H1 (cell line): Measurements from ENCODE around the gene BCAS3. TPM values are rescaled to one million over a fixed set of nuclear protein-coding genes. Genes with fewer than 3 reads are reported as not detected.

Experiments
- CTCF ChIA-PET: fragments of 300-600 bp; sonication (Branson Sonifier 250); formaldehyde crosslinking; loops from one replicate; lab custom pipeline; 2021; ENCODE audit not compliant: partially characterized antibody; lab: Charles Lee
- POLR2A ChIA-PET: fragments of 300-600 bp; sonication (Branson Sonifier 250); formaldehyde crosslinking; loops from one replicate; lab custom pipeline; 2021; ENCODE audit warnings: inconsistent platforms; ENCODE audit not compliant: partially characterized antibody; lab: Charles Lee
- DNase-seq, 2 experiments: peaks; one replicate each; pipeline versions ENCODE4 v3.0.0 to v3.0.0-alpha.2; 2010 to 2022; ENCODE audit warnings: low spot score in 2 of 2, low read depth in 1 of 2, mixed read lengths in 1 of 2
- FAIRE-seq: peaks from 2 replicates; lab custom pipeline; 2011; peaks lifted over from hg19 to GRCh38; lab: Jason Lieb, UNC
- H2AFZ ChIP-seq: 2 replicates; pipeline ENCODE4 v1.8.1; 2012; ENCODE audit warnings: low read length, inconsistent platforms
- H2AK5ac ChIP-seq: 2 replicates; pipeline ENCODE4 v1.6.1; 2013; ENCODE audit warnings: low read depth, low read length
- H2BK120ac ChIP-seq: replicated peaks from 2 replicates; pipeline ENCODE3; 2013; ENCODE audit warnings: low read depth, low read length, inconsistent platforms
- H2BK12ac ChIP-seq: 2 replicates; pipeline ENCODE4 v1.6.1; 2013; ENCODE audit warnings: low read depth, low read length
- H2BK15ac ChIP-seq: 2 replicates; pipeline ENCODE4 v1.6.1; 2013; ENCODE audit warnings: low read length
- H2BK20ac ChIP-seq: 2 replicates; pipeline ENCODE4 v1.6.1; 2013; ENCODE audit warnings: low read length
- H2BK5ac ChIP-seq: 2 replicates; pipeline ENCODE4 v1.6.1; 2013; ENCODE audit warnings: low read depth, low read length
- H3K14ac ChIP-seq: 2 replicates; pipeline ENCODE4 v1.6.1; 2013; ENCODE audit warnings: inconsistent platforms; ENCODE audit not compliant: insufficient read length
- H3K18ac ChIP-seq: 2 replicates; pipeline ENCODE4 v1.6.1; 2013; ENCODE audit warnings: low read length; ENCODE audit errors: extremely low read depth
- H3K23ac ChIP-seq: 2 replicates; pipeline ENCODE4 v1.6.1; 2013; ENCODE audit warnings: inconsistent platforms; ENCODE audit not compliant: insufficient read length
- H3K23me2 ChIP-seq: 2 replicates; pipeline ENCODE4 v1.6.1; 2013; ENCODE audit warnings: low read depth, low read length
- H3K27ac ChIP-seq: 2 replicates; pipeline ENCODE4 v1.6.1; 2011; ENCODE audit warnings: low read depth, low read length, inconsistent platforms
- H3K27me3 ChIP-seq, 4 experiments: replicated peaks in 1 of 4; 1 replicate in 1 of 4; 2 replicates in 3 of 4; pipeline versions ENCODE4 v1.6.1 to v1.8.1; 2011 to 2013; ENCODE audit warnings: low read length in 3 of 4, mild to moderate bottlenecking in 3 of 4, inconsistent platforms in 2 of 4, mixed read lengths in 2 of 4, moderate library complexity in 1 of 4; ENCODE audit not compliant: control insufficient read depth in 3 of 4, insufficient read depth in 3 of 4; ENCODE audit errors: extremely low read depth in 1 of 4
- H3K36me3 ChIP-seq, 4 experiments: 2 replicates each; pipeline versions ENCODE4 v1.6.1 to v1.8.1; 2011 to 2013; ENCODE audit warnings: mild to moderate bottlenecking in 4 of 4, low read length in 3 of 4, moderate library complexity in 2 of 4, control low read depth in 1 of 4, inconsistent platforms in 1 of 4; ENCODE audit not compliant: insufficient read depth in 4 of 4, control insufficient read depth in 2 of 4
- H3K4ac ChIP-seq: replicated peaks from 2 replicates; pipeline ENCODE3; 2013; ENCODE audit warnings: low read length, low read depth, mixed read lengths, inconsistent platforms; ENCODE audit not compliant: insufficient read length
- H3K4me1 ChIP-seq, 4 experiments: replicated peaks in 1 of 4; 1 replicate in 1 of 4; 2 replicates in 3 of 4; pipeline versions ENCODE4 v1.6.1 to v1.8.1; 2011 to 2013; ENCODE audit warnings: low read length in 3 of 4, inconsistent platforms in 2 of 4, mixed read lengths in 1 of 4; ENCODE audit not compliant: insufficient read depth in 4 of 4, control insufficient read depth in 3 of 4
- H3K4me2 ChIP-seq, 2 experiments: 2 replicates each; pipeline versions ENCODE4 v1.6.1 to v1.8.1; 2011 to 2013; ENCODE audit warnings: low read depth in 2 of 2, low read length in 2 of 2, control low read depth in 1 of 2, inconsistent platforms in 1 of 2, mild to moderate bottlenecking in 1 of 2; ENCODE audit not compliant: insufficient read depth in 1 of 2
- H3K4me3 ChIP-seq, 4 experiments: fragments of 200-600, 300-600 bp in 1 of 4; sonication (generic), shearing (Covaris generic), sonication (Bioruptor Twin) in 1 of 4; 2 replicates each; pipeline versions ENCODE4 v1.5.1 to v1.8.1; 2011 to 2016; ENCODE audit warnings: low read length in 4 of 4, low read depth in 3 of 4, control low read depth in 2 of 4, inconsistent platforms in 2 of 4, mild to moderate bottlenecking in 2 of 4, mixed read lengths in 1 of 4, moderate library complexity in 1 of 4; ENCODE audit not compliant: insufficient read depth in 2 of 4; ENCODE audit errors: extremely low read depth in 1 of 4
- H3K56ac ChIP-seq: replicated peaks from 2 replicates; pipeline ENCODE3; 2013; ENCODE audit warnings: low read depth, mild to moderate bottlenecking, mixed read lengths, low read length, inconsistent platforms; ENCODE audit not compliant: insufficient read length
- H3K79me1 ChIP-seq: 2 replicates; pipeline ENCODE4 v1.6.1; 2013; ENCODE audit warnings: low read depth, low read length, control low read depth
- H3K79me2 ChIP-seq, 2 experiments: 2 replicates each; pipeline versions ENCODE4 v1.6.1 to v1.8.1; 2012 to 2013; ENCODE audit warnings: low read length in 2 of 2, mild to moderate bottlenecking in 2 of 2, inconsistent platforms in 1 of 2; ENCODE audit not compliant: insufficient read depth in 2 of 2, control insufficient read depth in 1 of 2
- H3K9ac ChIP-seq, 4 experiments: replicated peaks in 1 of 4; 1 replicate in 1 of 4; 2 replicates in 3 of 4; pipeline versions ENCODE4 v1.6.1 to v1.8.1; 2011 to 2013; ENCODE audit warnings: low read depth in 3 of 4, low read length in 3 of 4, control low read depth in 2 of 4, mild to moderate bottlenecking in 2 of 4, moderate library complexity in 2 of 4, inconsistent platforms in 1 of 4; ENCODE audit errors: extremely low read depth in 1 of 4
- H3K9me3 ChIP-seq, 2 experiments: 2 replicates each; pipeline versions ENCODE4 v1.6.1 to v1.8.1; 2012 to 2013; ENCODE audit warnings: mild to moderate bottlenecking in 2 of 2, moderate library complexity in 2 of 2, control low read depth in 1 of 2, inconsistent platforms in 1 of 2, low read depth in 1 of 2, low read length in 1 of 2, mixed read lengths in 1 of 2; ENCODE audit not compliant: insufficient read depth in 2 of 2
- H4K20me1 ChIP-seq, 2 experiments: replicated peaks in 1 of 2; 2 replicates each; pipeline versions ENCODE3 to v1.8.1; 2011 to 2013; ENCODE audit warnings: inconsistent platforms in 2 of 2, low read length in 2 of 2, mild to moderate bottlenecking in 1 of 2; ENCODE audit not compliant: insufficient read depth in 2 of 2, control insufficient read depth in 1 of 2
- H4K5ac ChIP-seq: 2 replicates; pipeline ENCODE4 v1.6.1; 2013; ENCODE audit warnings: low read length, low read depth, mixed read lengths, inconsistent platforms; ENCODE audit not compliant: insufficient read length
- H4K8ac ChIP-seq: 2 replicates; pipeline ENCODE4 v1.8.0; 2013; ENCODE audit warnings: mild to moderate bottlenecking, moderate library complexity, low read length, inconsistent platforms; ENCODE audit not compliant: insufficient read depth; ENCODE audit errors: extremely low read depth
- H4K91ac ChIP-seq: replicated peaks from 2 replicates; pipeline ENCODE3; 2013; ENCODE audit warnings: low read length, mixed read lengths, inconsistent platforms; ENCODE audit not compliant: insufficient read length
- ASH2L ChIP-seq: fragments of 200-600, 300-600 bp; sonication (generic); IDR thresholded peaks from one replicate; pipeline ENCODE4 v1.7.1; 2017; ENCODE audit warnings: low read length
- CBX8 ChIP-seq: fragments of 300-800, 300-1000 bp; sonication (generic); IDR thresholded peaks from 2 replicates; pipeline ENCODE4 v1.7.1; 2016; ENCODE audit warnings: low read depth, low read length, borderline replicate concordance
- EP300 ChIP-seq, 2 experiments: IDR thresholded peaks; 1 replicate in 1 of 2; 2 replicates in 1 of 2; pipeline ENCODE4 v1.6.1; 2011 to 2012; ENCODE audit warnings: low read depth in 2 of 2, low read length in 2 of 2, mild to moderate bottlenecking in 2 of 2, borderline replicate concordance in 1 of 2, inconsistent platforms in 1 of 2, moderate library complexity in 1 of 2
- HDAC6 ChIP-seq: IDR thresholded peaks from one replicate; pipeline ENCODE4 v1.7.1; 2012; ENCODE audit warnings: low read depth, mild to moderate bottlenecking, inconsistent platforms, low read length, moderate library complexity
- KDM4A ChIP-seq: IDR thresholded peaks from one replicate; pipeline ENCODE4 v1.7.1; 2012; ENCODE audit warnings: low read depth, mild to moderate bottlenecking, moderate library complexity, low read length, inconsistent platforms; ENCODE audit not compliant: severe bottlenecking
- PHF8 ChIP-seq: fragments of 200-600 bp; sonication (generic); conservative IDR thresholded peaks from 2 replicates; pipeline ENCODE4 v1.7.1; 2012; ENCODE audit warnings: low read depth, mild to moderate bottlenecking, inconsistent platforms, low read length, moderate library complexity
- POLR2A ChIP-seq, 2 experiments: IDR thresholded peaks; 1 replicate in 1 of 2; 2 replicates in 1 of 2; pipeline ENCODE4 v1.6.1; 2011; ENCODE audit warnings: low read depth in 2 of 2, low read length in 2 of 2, mild to moderate bottlenecking in 2 of 2; ENCODE audit errors: control extremely low read depth in 1 of 2
- POU5F1 ChIP-seq: IDR thresholded peaks from 2 replicates; pipeline ENCODE4 v1.6.1; 2011; ENCODE audit warnings: low read depth, mild to moderate bottlenecking, low read length, moderate library complexity
- RAD21 ChIP-seq, 2 experiments: IDR thresholded peaks in 1 of 2; conservative IDR thresholded peaks in 1 of 2; 2 replicates each; pipeline ENCODE4 v1.6.1; 2011; ENCODE audit warnings: low read depth in 2 of 2, low read length in 2 of 2, improper control_type of control experiment in 1 of 2, inconsistent platforms in 1 of 2, mild to moderate bottlenecking in 1 of 2, moderate library complexity in 1 of 2
- SIN3A ChIP-seq, 2 experiments: IDR thresholded peaks in 1 of 2; conservative IDR thresholded peaks in 1 of 2; 2 replicates each; pipeline ENCODE4 v1.6.1; 2011 to 2012; ENCODE audit warnings: low read length in 2 of 2, improper control_type of control experiment in 1 of 2, low read depth in 1 of 2, mild to moderate bottlenecking in 1 of 2
- SP4 ChIP-seq: IDR thresholded peaks from 2 replicates; pipeline ENCODE4 v1.6.1; 2012; ENCODE audit warnings: low read length, inconsistent platforms
- USF2 ChIP-seq: IDR thresholded peaks from 2 replicates; pipeline ENCODE4 v1.6.1; 2011; ENCODE audit warnings: low read length, improper control_type of control experiment
- polyA plus RNA-seq, 7 experiments: library from polyadenylated mRNA; depleted of rRNA in 3 of 7; stranded (reverse) in 5 of 7; unstranded in 2 of 7; fragments of >200 nt in 5 of 7; fragments of 200-250 nt in 2 of 7; gene quantifications; 1 replicate in 5 of 7; 2 replicates in 1 of 7; 4 replicates in 1 of 7; pipeline versions ENCODE4 v1.2.1 to v1.2.3, GENCODE V29; 2011 to 2013; ENCODE audit warnings: missing spikeins in 2 of 7, mixed read lengths in 2 of 7
- total RNA-seq: library from RNA; stranded (reverse); fragmentation: NEBNext Ultra II Directional; extraction: Animal tissue kit (Norgen Biotek cat#: 25700); gene quantifications from 2 replicates; pipeline ENCODE4 v1.2.1, GENCODE V29; 2021
- TF ChIP-seq, protein P1 (sequence below): IDR thresholded peaks from 2 replicates; pipeline ENCODE4 v1.6.1; 2012; ENCODE audit warnings: inconsistent platforms

BCAS3 gene
- total and polyA plus RNA-seq, 2 of the 8 experiments (the other 6 are each of a cell fraction or from before 2014, with no cell fraction given), result 9.9 to 13.3 TPM

GRCh38 chr17:61047515-61047914 lies 369.9 kb downstream of the BCAS3 start:
- H2BK15ac ChIP-seq, result no peak overlapping the region
- no peak overlapping the region for H3K23ac ChIP-seq
- no peak overlapping the region for H2AK5ac ChIP-seq
- H3K4ac ChIP-seq, result no peak overlapping the region
- no peak overlapping the region for H2AFZ ChIP-seq
- FAIRE-seq (no peak), DNase-seq (no peak)
- H3K23me2 ChIP-seq, result no peaks in the 10 kb centered on the region
- no peak overlapping the region for H3K9ac ChIP-seq
- H3K27me3 ChIP-seq, result no peaks in the 10 kb centered on the region
- no peaks in the 10 kb centered on the region for H3K79me2 ChIP-seq
- ChIA-PET POLR2A (no interaction called here), CTCF (interaction anchor here (0.7 kb wide), 1 partner anchor 346 kb away, joined by 3 read pairs; no protein-coding TSS in a partner anchor)
- no peaks in the 10 kb centered on the region for H3K79me1 ChIP-seq
- no peak overlapping the region for H3K14ac ChIP-seq
- no peaks in the 10 kb centered on the region for H3K4me1 ChIP-seq
- H3K18ac ChIP-seq, result no peak overlapping the region
- H4K8ac ChIP-seq, result no peak overlapping the region
- H3K36me3 ChIP-seq, result no peaks in the 10 kb centered on the region
- no peak overlapping the region for H3K4me3 ChIP-seq
- H3K9me3 ChIP-seq, result no peaks in the 10 kb centered on the region
- H4K20me1 ChIP-seq, result no peaks in the 10 kb centered on the region
- H4K91ac ChIP-seq, result no peak overlapping the region
- no peak overlapping the region for H4K5ac ChIP-seq
- H2BK20ac ChIP-seq, result no peak overlapping the region
- H3K56ac ChIP-seq, result no peak overlapping the region
- no peak overlapping the region for H2BK5ac ChIP-seq
- no peak overlapping the region for H3K27ac ChIP-seq
- H2BK120ac ChIP-seq, result no peak overlapping the region
- H3K4me2 ChIP-seq, result no peak overlapping the region
- no peak overlapping the region for H2BK12ac ChIP-seq
- no peak for TF ChIP-seq RAD21 (IDR thresholded peaks at IDR 0.05 in 1 of 2, conservative IDR thresholded peaks at IDR 0.05 in 1 of 2; ENCODE audit: low read depth in 2 of 2, low read length in 2 of 2)
- TF ChIP-seq EP300 (IDR thresholded peaks at IDR 0.05; ENCODE audit: borderline replicate concordance in 1 of 2, low read depth in 2 of 2, low read length in 2 of 2), result no peak
- TF ChIP-seq POU5F1, result no peak
- no peak for TF ChIP-seq USF2
- no peak for TF ChIP-seq KDM4A
- TF ChIP-seq PHF8, result no peak
- no peak for TF ChIP-seq ASH2L
- no peak for TF ChIP-seq CBX8
- TF ChIP-seq, protein P1, sequence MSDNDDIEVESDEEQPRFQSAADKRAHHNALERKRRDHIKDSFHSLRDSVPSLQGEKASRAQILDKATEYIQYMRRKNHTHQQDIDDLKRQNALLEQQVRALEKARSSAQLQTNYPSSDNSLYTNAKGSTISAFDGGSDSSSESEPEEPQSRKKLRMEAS, result no peak
- TF ChIP-seq HDAC6, result no peak
- no peak for TF ChIP-seq POLR2A (IDR thresholded peaks at IDR 0.05; ENCODE audit: control extremely low read depth in 1 of 2, low read depth in 2 of 2, low read length in 2 of 2)
- no peak for TF ChIP-seq SP4
- no peak for TF ChIP-seq SIN3A (conservative IDR thresholded peaks at IDR 0.05 in 1 of 2, IDR thresholded peaks at IDR 0.05 in 1 of 2; ENCODE audit: low read depth in 1 of 2, low read length in 2 of 2)
